CD4-positive, alpha-beta T cell (primary cell): ENCODE measurements around the gene OR51B2. TPM values are rescaled to one million over a fixed set of nuclear protein-coding genes. Genes with fewer than 3 reads are reported as not detected.

Experiments used
- ATAC-seq: fragments of 200-7000 bp; cut with Tn5 transposase; one replicate; pipeline ENCODE4 v1.10.0; 2022; ENCODE audit warnings: mild to moderate bottlenecking; ENCODE audit not compliant: poor library complexity
- CTCF ChIA-PET: fragments of 350-600 bp; sonication (Branson Sonifier 250); formaldehyde crosslinking; loops from one replicate; lab custom pipeline; 2021; ENCODE audit warnings: antibody characterized with exemption, inconsistent platforms; lab: Charles Lee
- POLR2A ChIA-PET: fragments of 350-600 bp; sonication (Branson Sonifier 250); formaldehyde crosslinking; loops from one replicate; lab custom pipeline; 2021; ENCODE audit warnings: antibody characterized with exemption, inconsistent platforms; lab: Charles Lee
- DNase-seq, 14 experiments: peaks; one replicate each; pipeline ENCODE4 v3.0.0-alpha.2; 2013 to 2020; ENCODE audit warnings: mixed read lengths in 2 of 14
- H3K27ac ChIP-seq, 2 donors: one replicate each; pipeline versions ENCODE4 v1.5.1 to v1.7.0; 2013; ENCODE audit warnings: low read length in 2 of 2, low read depth in 1 of 2, mild to moderate bottlenecking in 1 of 2
- H3K27me3 ChIP-seq, 2 experiments: 1 replicate in 1 of 2; 2 replicates in 1 of 2; pipeline versions ENCODE4 v1.6.1 to v1.7.0; 2013; ENCODE audit warnings: low read length in 2 of 2, control low read depth in 1 of 2, mild to moderate bottlenecking in 1 of 2, moderate library complexity in 1 of 2; ENCODE audit not compliant: insufficient read depth in 2 of 2, control insufficient read depth in 1 of 2
- H3K36me3 ChIP-seq: one replicate; pipeline ENCODE4 v1.6.1; 2013; ENCODE audit warnings: low read length, control low read depth; ENCODE audit not compliant: insufficient read depth
- H3K4me1 ChIP-seq: one replicate; pipeline ENCODE4 v1.6.1; 2013; ENCODE audit warnings: low read length, control low read depth; ENCODE audit not compliant: insufficient read depth
- H3K4me3 ChIP-seq: one replicate; pipeline ENCODE4 v1.5.1; 2013; ENCODE audit warnings: mild to moderate bottlenecking, low read length, moderate library complexity
- H3K9me3 ChIP-seq, 2 experiments: 1 replicate in 1 of 2; 2 replicates in 1 of 2; pipeline versions ENCODE4 v1.6.1 to v1.7.0; 2013; ENCODE audit warnings: low read length in 2 of 2, mild to moderate bottlenecking in 2 of 2, control low read depth in 1 of 2, moderate library complexity in 1 of 2; ENCODE audit not compliant: control insufficient read depth in 1 of 2, insufficient read depth in 1 of 2
- H3K27ac Mint-ChIP-seq: one replicate; pipeline ENCODE4 v1.8.0; 2020; ENCODE audit warnings: mixed read lengths
- H3K27me3 Mint-ChIP-seq: one replicate; pipeline ENCODE4 v1.8.0; 2021; ENCODE audit warnings: mixed read lengths
- H3K36me3 Mint-ChIP-seq: one replicate; pipeline ENCODE4 v1.8.0; 2021; ENCODE audit warnings: low read depth, mixed read lengths
- H3K4me1 Mint-ChIP-seq: one replicate; pipeline ENCODE4 v1.8.0; 2021; ENCODE audit warnings: low read depth, mixed read lengths
- H3K4me3 Mint-ChIP-seq: one replicate; pipeline ENCODE4 v1.8.0; 2020; ENCODE audit warnings: mild to moderate bottlenecking, mixed read lengths
- H3K9me3 Mint-ChIP-seq: one replicate; pipeline ENCODE4 v1.8.0; 2020; ENCODE audit warnings: mixed read lengths
- intact Hi-C, 2 experiments: fragments of 100-400 bp; cut with DNase I in 1 of 2; cut with micrococcal nuclease in 1 of 2; formaldehyde crosslinking; loops; one replicate each; pipeline versions ENCODE4 v1.15.1 to v1.9.0; 2023 to 2025; cut with DNase I, micrococcal nuclease
- total RNA-seq, 174 experiments: library from RNA in 2 of 174; stranded (reverse) in 2 of 174; gene quantifications; one replicate each; pipeline ENCODE4 v1.2.3 and lab custom pipeline; 2021 to 2026
- TF ChIP-seq, protein P1 (sequence below): fragments of 200-600 bp; IDR thresholded peaks from one replicate; pipeline ENCODE4 v1.8.0; 2022; ENCODE audit warnings: antibody characterized with exemption, mild to moderate bottlenecking

Gene OR51B2
- total RNA-seq, 2 experiments from 2014 or later: not detected

DNA sequence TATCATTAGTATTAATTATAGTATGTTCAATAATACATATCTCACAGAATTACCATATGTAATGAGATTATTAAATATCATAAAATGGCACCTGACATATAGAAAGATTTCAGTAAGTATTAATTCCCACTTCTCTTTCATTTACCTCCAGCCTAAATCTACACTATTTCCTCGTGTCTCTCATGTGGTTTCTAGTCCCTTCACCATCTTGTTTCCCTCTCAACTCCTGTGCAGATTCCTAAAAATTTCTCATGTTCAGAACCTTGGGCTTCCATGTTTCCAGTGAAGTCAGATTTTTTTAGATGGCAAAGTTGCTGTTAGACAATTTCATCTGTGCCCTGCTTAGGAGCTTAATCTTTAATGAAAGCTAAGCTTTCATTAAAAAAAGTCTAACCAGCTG lies 40.2 kb downstream of the OR51B2 start:
- ATAC-seq (no peak), DNase-seq (no peak)
- H3K4me3 Mint-ChIP-seq: no peak overlapping the region
- no peak overlapping the region for H3K27ac Mint-ChIP-seq
- intact Hi-C loops: no loop called here
- H3K4me1 ChIP-seq: no peaks in the 10 kb centered on the region
- H3K9me3 ChIP-seq: no peaks in the 10 kb centered on the region
- no peaks in the 10 kb centered on the region for H3K36me3 ChIP-seq
- ChIA-PET CTCF (no interaction called here), POLR2A (no interaction called here)
- H3K4me1 Mint-ChIP-seq: no peaks in the 10 kb centered on the region
- H3K27ac ChIP-seq: no peak overlapping the region
- no peaks in the 10 kb centered on the region for H3K27me3 Mint-ChIP-seq
- H3K36me3 Mint-ChIP-seq: no peaks in the 10 kb centered on the region
- no peaks in the 10 kb centered on the region for H3K9me3 Mint-ChIP-seq
- H3K4me3 ChIP-seq: no peak overlapping the region
- no peaks in the 10 kb centered on the region for H3K27me3 ChIP-seq
- TF ChIP-seq, protein P1, sequence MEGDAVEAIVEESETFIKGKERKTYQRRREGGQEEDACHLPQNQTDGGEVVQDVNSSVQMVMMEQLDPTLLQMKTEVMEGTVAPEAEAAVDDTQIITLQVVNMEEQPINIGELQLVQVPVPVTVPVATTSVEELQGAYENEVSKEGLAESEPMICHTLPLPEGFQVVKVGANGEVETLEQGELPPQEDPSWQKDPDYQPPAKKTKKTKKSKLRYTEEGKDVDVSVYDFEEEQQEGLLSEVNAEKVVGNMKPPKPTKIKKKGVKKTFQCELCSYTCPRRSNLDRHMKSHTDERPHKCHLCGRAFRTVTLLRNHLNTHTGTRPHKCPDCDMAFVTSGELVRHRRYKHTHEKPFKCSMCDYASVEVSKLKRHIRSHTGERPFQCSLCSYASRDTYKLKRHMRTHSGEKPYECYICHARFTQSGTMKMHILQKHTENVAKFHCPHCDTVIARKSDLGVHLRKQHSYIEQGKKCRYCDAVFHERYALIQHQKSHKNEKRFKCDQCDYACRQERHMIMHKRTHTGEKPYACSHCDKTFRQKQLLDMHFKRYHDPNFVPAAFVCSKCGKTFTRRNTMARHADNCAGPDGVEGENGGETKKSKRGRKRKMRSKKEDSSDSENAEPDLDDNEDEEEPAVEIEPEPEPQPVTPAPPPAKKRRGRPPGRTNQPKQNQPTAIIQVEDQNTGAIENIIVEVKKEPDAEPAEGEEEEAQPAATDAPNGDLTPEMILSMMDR: no peak

GRCh38 chr11:5283086-5283485 lies 41.0 kb downstream of the OR51B2 start:
- POLR2A ChIA-PET: no interaction called here
- H3K36me3 Mint-ChIP-seq: no peaks in the 10 kb centered on the region

GRCh38 chr11:5282628-5283027 lies 41.5 kb downstream of the OR51B2 start:
- CTCF ChIA-PET: no interaction called here
- Mint-ChIP-seq H3K27ac (no peak overlapping the region), H3K9me3 (no peaks in the 10 kb centered on the region), H3K36me3 (no peaks in the 10 kb centered on the region), H3K4me3 (no peak overlapping the region), H3K27me3 (no peaks in the 10 kb centered on the region), H3K4me1 (no peaks in the 10 kb centered on the region)
- POLR2A ChIA-PET: no interaction called here
- ATAC-seq (no peak), DNase-seq (no peak)
- Histone ChIP-seq H3K36me3 (no peaks in the 10 kb centered on the region), H3K27me3 (no peaks in the 10 kb centered on the region), H3K4me3 (no peak overlapping the region), H3K4me1 (no peaks in the 10 kb centered on the region), H3K9me3 (no peaks in the 10 kb centered on the region), H3K27ac (no peak overlapping the region)
- TF ChIP-seq, protein P1: no peak
- intact Hi-C loops: no loop called here

More at GRCh38 chr11:5283086-5283485, 41.0 kb downstream of the OR51B2 start:
- CTCF ChIA-PET: no interaction called here
- DNase-seq (no peak), ATAC-seq (no peak)
- no peaks in the 10 kb centered on the region for H3K4me1 ChIP-seq
- no peaks in the 10 kb centered on the region for H3K9me3 ChIP-seq
- H3K4me3 ChIP-seq: no peak overlapping the region
- intact Hi-C loops: no loop called here
- TF ChIP-seq, protein P1: no peak
- H3K36me3 ChIP-seq: no peaks in the 10 kb centered on the region
- no peak overlapping the region for H3K27ac Mint-ChIP-seq
- no peak overlapping the region for H3K27ac ChIP-seq
- no peaks in the 10 kb centered on the region for H3K9me3 Mint-ChIP-seq
- no peaks in the 10 kb centered on the region for H3K27me3 ChIP-seq
- no peak overlapping the region for H3K4me3 Mint-ChIP-seq
- no peaks in the 10 kb centered on the region for H3K4me1 Mint-ChIP-seq
- H3K27me3 Mint-ChIP-seq: no peaks in the 10 kb centered on the region
